B cell (primary cell): ENCODE data around the gene FRMD4A. TPM values are rescaled to one million over a fixed set of nuclear protein-coding genes. Genes with fewer than 3 reads are reported as not detected.

Source experiments
- ATAC-seq: fragments of 200-7000 bp; cut with Tn5 transposase; one replicate; pipeline ENCODE4 v1.10.0; 2021; ENCODE audit warnings: low read depth, mild to moderate bottlenecking, moderate number of reproducible peaks, moderate library complexity
- CTCF ChIA-PET: fragments of 350-600 bp; sonication (Branson Sonifier 250); formaldehyde crosslinking; loops from one replicate; lab custom pipeline; 2021; ENCODE audit warnings: antibody characterized with exemption, inconsistent platforms; lab: Charles Lee
- POLR2A ChIA-PET: fragments of 350-600 bp; sonication (Branson Sonifier 250); formaldehyde crosslinking; loops from one replicate; lab custom pipeline; 2021; ENCODE audit warnings: antibody characterized with exemption; lab: Charles Lee
- DNase-seq: peaks from one replicate; pipeline ENCODE4 v3.0.0; 2013
- H2AFZ ChIP-seq: 2 replicates; pipeline ENCODE4 v1.6.1; 2012; ENCODE audit warnings: mild to moderate bottlenecking, low read depth, low read length; ENCODE audit not compliant: insufficient read depth, poor library complexity, severe bottlenecking
- H3K27ac ChIP-seq, 2 donors: 1 replicate in 1 of 2; 2 replicates in 1 of 2; pipeline ENCODE4 v1.5.1; 2012 to 2013; ENCODE audit warnings: low read length in 2 of 2, mild to moderate bottlenecking in 2 of 2, moderate library complexity in 1 of 2
- H3K27me3 ChIP-seq, 4 experiments: fragments of 200-600 bp in 1 of 4; sonication (generic) in 1 of 4; replicated peaks in 1 of 4; 1 replicate in 2 of 4; 2 replicates in 2 of 4; pipeline versions ENCODE4 v1.6.1 to v1.7.0; 2013 to 2016; ENCODE audit warnings: low read length in 3 of 4, mild to moderate bottlenecking in 2 of 4, mixed read lengths in 1 of 4, moderate library complexity in 1 of 4; ENCODE audit not compliant: insufficient read depth in 4 of 4, control insufficient read depth in 3 of 4; ENCODE audit errors: control extremely low read depth in 1 of 4
- H3K36me3 ChIP-seq, 2 experiments: replicated peaks in 1 of 2; 1 replicate in 1 of 2; 2 replicates in 1 of 2; pipeline versions ENCODE4 v1.6.1 to v1.7.1; 2013; ENCODE audit warnings: low read length in 1 of 2; ENCODE audit not compliant: insufficient read depth in 2 of 2, control insufficient read depth in 1 of 2; ENCODE audit errors: control extremely low read depth in 1 of 2, extremely low read depth in 1 of 2
- H3K4me1 ChIP-seq, 2 donors: fragments of 200-600 bp in 1 of 2; sonication (generic) in 1 of 2; 1 replicate in 1 of 2; 2 replicates in 1 of 2; pipeline versions ENCODE4 v1.5.1 to v1.6.1; 2013 to 2017; ENCODE audit warnings: low read length in 2 of 2; ENCODE audit not compliant: control insufficient read depth in 2 of 2, insufficient read depth in 2 of 2
- H3K4me2 ChIP-seq: replicated peaks from 2 replicates; pipeline ENCODE3; 2012; ENCODE audit warnings: mild to moderate bottlenecking, low read depth, low read length; ENCODE audit not compliant: poor library complexity, severe bottlenecking
- H3K4me3 ChIP-seq, 5 experiments: fragments of 200-600 bp in 1 of 5; sonication (generic) in 1 of 5; 1 replicate in 3 of 5; 2 replicates in 2 of 5; pipeline versions ENCODE4 v1.5.1 to v1.7.0; 2011 to 2016; ENCODE audit warnings: low read length in 4 of 5, mild to moderate bottlenecking in 4 of 5, low read depth in 2 of 5, control low read depth in 1 of 5, moderate library complexity in 1 of 5; ENCODE audit not compliant: insufficient read depth in 1 of 5; ENCODE audit errors: control extremely low read depth in 1 of 5, extremely low read depth in 1 of 5
- H3K79me2 ChIP-seq: fragments of 200-600 bp; sonication (generic); one replicate; pipeline ENCODE4 v1.6.0; 2016; ENCODE audit warnings: low read length; ENCODE audit not compliant: control insufficient read depth, insufficient read depth
- H3K9ac ChIP-seq: fragments of 200-600 bp; sonication (generic); 2 replicates; pipeline ENCODE4 v1.6.1; 2017; ENCODE audit warnings: mild to moderate bottlenecking, low read length, moderate library complexity
- H3K9me3 ChIP-seq, 3 donors: one replicate each; pipeline versions ENCODE4 v1.6.1 to v1.7.1; 2013; ENCODE audit warnings: low read length in 2 of 3; ENCODE audit not compliant: control insufficient read depth in 2 of 3, insufficient read depth in 1 of 3; ENCODE audit errors: control extremely low read depth in 1 of 3
- H4K20me1 ChIP-seq: 2 replicates; pipeline ENCODE4 v1.6.0; 2012; ENCODE audit warnings: mild to moderate bottlenecking, low read length; ENCODE audit not compliant: insufficient read depth, control insufficient read depth, poor library complexity, severe bottlenecking
- H3K27ac Mint-ChIP-seq: one replicate; pipeline ENCODE4 v1.8.0; 2021; ENCODE audit warnings: mixed read lengths
- H3K27me3 Mint-ChIP-seq: one replicate; pipeline ENCODE4 v1.8.0; 2021; ENCODE audit warnings: mixed read lengths
- H3K4me1 Mint-ChIP-seq: one replicate; pipeline ENCODE4 v1.8.0; 2021; ENCODE audit warnings: mixed read lengths
- H3K4me3 Mint-ChIP-seq: one replicate; pipeline ENCODE4 v1.8.0; 2021; ENCODE audit warnings: mixed read lengths
- H3K9me3 Mint-ChIP-seq: one replicate; pipeline ENCODE4 v1.8.0; 2022; ENCODE audit warnings: mixed read lengths; ENCODE audit not compliant: insufficient read depth
- CTCF ChIP-seq: fragments of 200-600 bp; IDR thresholded peaks from one replicate; pipeline ENCODE4 v1.8.0; 2022; ENCODE audit warnings: antibody characterized with exemption, mild to moderate bottlenecking
- EZH2 ChIP-seq: IDR thresholded peaks from 2 replicates; pipeline ENCODE4 v1.6.1; 2012; ENCODE audit warnings: borderline replicate concordance, low read depth, mild to moderate bottlenecking, moderate library complexity, low read length; ENCODE audit not compliant: insufficient read depth, poor library complexity, severe bottlenecking
- WGBS: methylation state at CpG from one replicate; pipeline ENCODE4 v1.1.5; 2013; ENCODE audit warnings: missing lambda C conversion rate; ENCODE audit not compliant: insufficient coverage; 5-methylcytosine and 5-hydroxymethylcytosine counted together
- intact Hi-C: fragments of 100-400 bp; cut with micrococcal nuclease; formaldehyde crosslinking; loops from one replicate; pipeline ENCODE4 v1.10.0; 2022
- polyA plus RNA-seq: library from polyadenylated mRNA; depleted of rRNA; stranded (reverse); fragments of >200 nt; gene quantifications from 2 replicates; pipeline ENCODE4 v1.2.3, GENCODE V29; 2012
- total RNA-seq, 2 donors: library from RNA; stranded (reverse); fragments of 120-200 nt in 1 of 2; gene quantifications; 1 replicate in 1 of 2; 2 replicates in 1 of 2; pipeline versions ENCODE4 v1.2.3 to v1.2.4, GENCODE V29; 2013 to 2022

Gene FRMD4A
- total and polyA plus RNA-seq, 2 donors (not counting 1 experiment from before 2014, with no cell fraction given) = 0.76 to 3.4 TPM

GRCh38 chr10:14086596-14086995, 244.1 kb downstream of the FRMD4A start:
- Mint-ChIP-seq H3K4me3 (no peak overlapping the region), H3K9me3 (no peaks in the 10 kb centered on the region), H3K27ac (no peak overlapping the region), H3K4me1 (peaks cover 2% of the 10 kb centered on the region), H3K27me3 (peaks cover 20% of the 10 kb centered on the region)
- H3K4me3 ChIP-seq = no peak overlapping the region
- ChIA-PET POLR2A (no interaction called here), CTCF (interaction anchor here (1.4 kb wide), 1 partner anchor 99 kb away, joined by 4 read pairs; no protein-coding TSS in a partner anchor)
- H3K4me1 ChIP-seq = no peaks in the 10 kb centered on the region
- ATAC-seq = no peak
- WGBS = no CpG with 5 or more reads among the region's 3 CpGs
- TF ChIP-seq EZH2 = no peak
- TF ChIP-seq CTCF = no peak
- intact Hi-C loops = no loop called here
- no peak overlapping the region for H3K27ac ChIP-seq
- H4K20me1 ChIP-seq = no peaks in the 10 kb centered on the region
- DNase-seq = no peak
- H3K9me3 ChIP-seq = no peaks in the 10 kb centered on the region
- no peaks in the 10 kb centered on the region for H3K79me2 ChIP-seq
- no peaks in the 10 kb centered on the region for H3K36me3 ChIP-seq
- no peak overlapping the region for H2AFZ ChIP-seq
- H3K4me2 ChIP-seq = no peak overlapping the region
- peaks cover 0 to 6% (median 0%) of the 10 kb centered on the region in 4 experiments for H3K27me3 ChIP-seq
- no peak overlapping the region for H3K9ac ChIP-seq

GRCh38 chr10:14084875-14085274, 245.8 kb downstream of the FRMD4A start:
- no peaks in the 10 kb centered on the region for H3K9me3 ChIP-seq
- Mint-ChIP-seq H3K4me3 (no peak overlapping the region), H3K9me3 (no peaks in the 10 kb centered on the region), H3K27me3 (peaks cover 20% of the 10 kb centered on the region), H3K27ac (no peak overlapping the region), H3K4me1 (no peaks in the 10 kb centered on the region)
- no peak overlapping the region for H3K4me2 ChIP-seq
- no peaks in the 10 kb centered on the region for H3K4me1 ChIP-seq
- no peak for ATAC-seq
- H3K27me3 ChIP-seq = peaks cover 0 to 10% (median 0%) of the 10 kb centered on the region in 4 experiments
- POLR2A ChIA-PET = no interaction called here
- CTCF ChIA-PET = no interaction called here
- H3K4me3 ChIP-seq = no peak overlapping the region
- H4K20me1 ChIP-seq = no peaks in the 10 kb centered on the region
- H2AFZ ChIP-seq = no peak overlapping the region
- no peaks in the 10 kb centered on the region for H3K36me3 ChIP-seq
- no peaks in the 10 kb centered on the region for H3K79me2 ChIP-seq
- no peak overlapping the region for H3K27ac ChIP-seq
- WGBS = 97% methylated on average over 7 of the region's 7 CpGs
- TF ChIP-seq CTCF (no peak), EZH2 (no peak)
- no peak for DNase-seq
- H3K9ac ChIP-seq = no peak overlapping the region
- intact Hi-C loops = no loop called here
